MCF 10A (cell line): Measurements from ENCODE around the gene PKIB. TPM values are rescaled to one million over a fixed set of nuclear protein-coding genes. Genes with fewer than 3 reads are reported as not detected.
"Not testable (repeated sequence)": the region's sequence is repeated elsewhere in the genome, so short reads cannot be mapped to it uniquely, and the experiment has no call there.

Source experiments
- BruUV-seq: library from RNA; stranded (reverse); fragments of 400-500 nt; replicated peaks from 2 replicates; lab custom pipeline; 2021; lab: Mats Ljungman, UMichigan
- CTCF ChIA-PET: fragments of 300-600 bp; sonication (Branson Sonifier 250); formaldehyde crosslinking; extraction: SDS; loops from one replicate; lab custom pipeline; 2021; ENCODE audit warnings: antibody characterized with exemption, inconsistent platforms; lab: Yijun Ruan, JAX
- POLR2A ChIA-PET: fragments of 300-600, 350-650 bp; sonication (Branson Sonifier 250); formaldehyde crosslinking; extraction: SDS; loops from one replicate; lab custom pipeline; 2020; ENCODE audit warnings: antibody characterized with exemption, inconsistent platforms; lab: Yijun Ruan, JAX
- DNase-seq: peaks from one replicate; pipeline ENCODE4 v3.0.0-alpha.2; 2018; ENCODE audit not compliant: unreplicated experiment
- H3K27ac Mint-ChIP-seq: one replicate; pipeline ENCODE4 v1.8.0; 2022; ENCODE audit warnings: mild to moderate bottlenecking, low read depth, mixed read lengths; ENCODE audit not compliant: unreplicated experiment
- H3K27me3 Mint-ChIP-seq: one replicate; pipeline ENCODE4 v1.8.0; 2022; ENCODE audit warnings: mixed read lengths; ENCODE audit not compliant: insufficient read depth, unreplicated experiment
- H3K36me3 Mint-ChIP-seq: one replicate; pipeline ENCODE4 v1.8.0; 2022; ENCODE audit warnings: mild to moderate bottlenecking, moderate library complexity, mixed read lengths; ENCODE audit not compliant: insufficient read depth, unreplicated experiment
- H3K4me1 Mint-ChIP-seq: one replicate; pipeline ENCODE4 v1.8.0; 2022; ENCODE audit warnings: mixed read lengths; ENCODE audit not compliant: insufficient read depth, unreplicated experiment
- H3K4me3 Mint-ChIP-seq: one replicate; pipeline ENCODE4 v1.8.0; 2022; ENCODE audit warnings: mild to moderate bottlenecking, moderate library complexity, mixed read lengths; ENCODE audit not compliant: unreplicated experiment
- H3K9me3 Mint-ChIP-seq: one replicate; pipeline ENCODE4 v1.8.0; 2022; ENCODE audit warnings: mixed read lengths; ENCODE audit not compliant: unreplicated experiment
- CTCF ChIP-seq: fragments of 200-600 bp; IDR thresholded peaks from one replicate; pipeline ENCODE4 v1.8.0; 2022; ENCODE audit warnings: antibody characterized with exemption, mild to moderate bottlenecking; ENCODE audit not compliant: unreplicated experiment
- intact Hi-C: fragments of 100-400 bp; cut with micrococcal nuclease; formaldehyde crosslinking; loops from 2 replicates; pipeline ENCODE4 v1.14.1; 2022
- total RNA-seq: library from RNA; stranded (reverse); gene quantifications from 2 replicates; pipeline ENCODE4 v1.2.3, GENCODE V29; 2022

PKIB gene
- total RNA-seq, 1 experiment from 2014 or later: 6.0 TPM

- no peaks in the 10 kb centered on the region for H3K27me3 Mint-ChIP-seq
- no peak overlapping the region for H3K27ac Mint-ChIP-seq
- intact Hi-C loops: no loop called here
- POLR2A ChIA-PET: no interaction called here
- no peaks in the 10 kb centered on the region for H3K36me3 Mint-ChIP-seq
- no peak for DNase-seq
- no TSS peak for BruUV-seq
- H3K9me3 Mint-ChIP-seq: no peaks in the 10 kb centered on the region
- H3K4me3 Mint-ChIP-seq: no peak overlapping the region
- CTCF ChIA-PET: interaction anchor here (9.1 kb wide), 1 partner anchor 91 kb away, joined by 136 read pairs; no protein-coding TSS in a partner anchor
- H3K4me1 Mint-ChIP-seq: no peaks in the 10 kb centered on the region
- no peak for TF ChIP-seq CTCF
Measured at GRCh38 chr6:122747573-122747972, 137.4 kb downstream of the PKIB start.

- intact Hi-C loops, H3K36me3 Mint-ChIP-seq, H3K27me3 Mint-ChIP-seq, POLR2A ChIA-PET, BruUV-seq, H3K9me3 Mint-ChIP-seq, H3K4me1 Mint-ChIP-seq, H3K4me3 Mint-ChIP-seq, H3K27ac Mint-ChIP-seq, DNase-seq: not testable (repeated sequence)
- CTCF ChIA-PET: interaction anchor here (0.6 to 6.6 kb wide), 4 partner anchors 15 to 90 kb away, joined by 3 to 42 read pairs (median 4); no protein-coding TSS in a partner anchor
Measured at GRCh38 chr6:122748945-122749344, 138.7 kb downstream of the PKIB start.

- no TSS peak for BruUV-seq
- H3K9me3 Mint-ChIP-seq: no peaks in the 10 kb centered on the region
- no peaks in the 10 kb centered on the region for H3K27me3 Mint-ChIP-seq
- intact Hi-C loops: no loop called here
- H3K4me3 Mint-ChIP-seq: no peak overlapping the region
- DNase-seq: no peak
- H3K4me1 Mint-ChIP-seq: no peaks in the 10 kb centered on the region
- ChIA-PET POLR2A (interaction anchor here (0.7 kb wide), 1 partner anchor 881 kb away, joined by 4 read pairs; no protein-coding TSS in a partner anchor), CTCF (interaction anchor here (0.7 to 6.6 kb wide), 3 partner anchors 16 to 90 kb away, joined by 3 to 42 read pairs (median 3); no protein-coding TSS in a partner anchor)
- no peak for TF ChIP-seq CTCF
- H3K27ac Mint-ChIP-seq: no peak overlapping the region
- no peaks in the 10 kb centered on the region for H3K36me3 Mint-ChIP-seq
Measured at GRCh38 chr6:122749451-122750050, 139.3 kb downstream of the PKIB start.

GRCh38 chr6:122751326-122751725 is 141.1 kb downstream of the PKIB start:
- no TSS peak for BruUV-seq
- no peak overlapping the region for H3K27ac Mint-ChIP-seq
- intact Hi-C loops: no loop called here
- CTCF ChIA-PET: interaction anchor here (0.8 to 6.6 kb wide), 3 partner anchors 11 to 637 kb away, joined by 3 to 42 read pairs (median 5); no protein-coding TSS in a partner anchor
- no peaks in the 10 kb centered on the region for H3K36me3 Mint-ChIP-seq
- H3K9me3 Mint-ChIP-seq: no peaks in the 10 kb centered on the region
- no peaks in the 10 kb centered on the region for H3K4me1 Mint-ChIP-seq
- no peak for DNase-seq
- no peak overlapping the region for H3K4me3 Mint-ChIP-seq
- POLR2A ChIA-PET: interaction anchor here (1.6 kb wide), 1 partner anchor 38 kb away, joined by 5 read pairs; the partner anchor contains the start of gene SMPDL3A
- no peaks in the 10 kb centered on the region for H3K27me3 Mint-ChIP-seq
- TF ChIP-seq CTCF: no peak
